HG03520 (cell line): Measurements from ENCODE around the gene KAT6B.
"Not testable (repeated sequence)": the region's sequence is repeated elsewhere in the genome, so short reads cannot be mapped to it uniquely, and the experiment has no call there.

Experiments used
- ATAC-seq: cut with Tn5 transposase; IDR thresholded peaks from one replicate; pipeline ENCODE4 v1.9.1; 2021; ENCODE audit warnings: mild to moderate bottlenecking, moderate library complexity; ENCODE audit not compliant: unreplicated experiment

The KAT6B gene

GRCh38 chr10:74887614-74888284 is 61.3 kb downstream of the KAT6B start:
- ATAC-seq, result no peak

- ATAC-seq, result no peak
These were observed 62.7 kb downstream of the KAT6B start for GRCh38 chr10:74888962-74889661.

GRCh38 chr10:74889662-74889998 is 63.2 kb downstream of the KAT6B start:
- no peak for ATAC-seq

- no peak for ATAC-seq
These were observed 64.1 kb downstream of the KAT6B start for GRCh38 chr10:74890460-74890859.

- ATAC-seq, result no peak
These were observed 64.7 kb downstream of the KAT6B start for GRCh38 chr10:74891053-74891452.

GRCh38 chr10:74892839-74893238 is 66.4 kb downstream of the KAT6B start:
- no peak for ATAC-seq

GRCh38 chr10:74893329-74893728 is 66.9 kb downstream of the KAT6B start:
- ATAC-seq, result not testable (repeated sequence)

- ATAC-seq, result no peak
These were observed 70.6 kb downstream of the KAT6B start for GRCh38 chr10:74896788-74897527.

GRCh38 chr10:74898201-74898976 is 72.0 kb downstream of the KAT6B start:
- peak; percentile 64 for ATAC-seq

- ATAC-seq, result peak; percentile 45
These were observed 73.9 kb downstream of the KAT6B start for GRCh38 chr10:74900297-74900696.

GRCh38 chr10:74901301-74901700 is 74.9 kb downstream of the KAT6B start:
- no peak for ATAC-seq

- no peak for ATAC-seq
These were observed 75.6 kb downstream of the KAT6B start for GRCh38 chr10:74901867-74902450.

- no peak for ATAC-seq
These were observed 77.1 kb downstream of the KAT6B start for GRCh38 chr10:74903491-74903890.

- no peak for ATAC-seq
These were observed 80.3 kb downstream of the KAT6B start for GRCh38 chr10:74906611-74907198.

GRCh38 chr10:74909670-74910069 is 83.3 kb downstream of the KAT6B start:
- no peak for ATAC-seq

- ATAC-seq, result no peak
These were observed 84.0 kb downstream of the KAT6B start for GRCh38 chr10:74910241-74910975.

GRCh38 chr10:74910976-74911350 is 84.6 kb downstream of the KAT6B start:
- ATAC-seq, result no peak

GRCh38 chr10:74912182-74912581 is 85.8 kb downstream of the KAT6B start:
- ATAC-seq, result no peak

- ATAC-seq, result no peak
These were observed 86.3 kb downstream of the KAT6B start for GRCh38 chr10:74912682-74913081.
